HG03520 (cell line): ENCODE measurements around the gene PTPRS.
"Not testable (repeated sequence)": the region's sequence is repeated elsewhere in the genome, so short reads cannot be mapped to it uniquely, and the experiment has no call there.

Source experiments
- ATAC-seq: cut with Tn5 transposase; IDR thresholded peaks from one replicate; pipeline ENCODE4 v1.9.1; 2021; ENCODE audit warnings: mild to moderate bottlenecking, moderate library complexity; ENCODE audit not compliant: unreplicated experiment

PTPRS gene

DNA sequence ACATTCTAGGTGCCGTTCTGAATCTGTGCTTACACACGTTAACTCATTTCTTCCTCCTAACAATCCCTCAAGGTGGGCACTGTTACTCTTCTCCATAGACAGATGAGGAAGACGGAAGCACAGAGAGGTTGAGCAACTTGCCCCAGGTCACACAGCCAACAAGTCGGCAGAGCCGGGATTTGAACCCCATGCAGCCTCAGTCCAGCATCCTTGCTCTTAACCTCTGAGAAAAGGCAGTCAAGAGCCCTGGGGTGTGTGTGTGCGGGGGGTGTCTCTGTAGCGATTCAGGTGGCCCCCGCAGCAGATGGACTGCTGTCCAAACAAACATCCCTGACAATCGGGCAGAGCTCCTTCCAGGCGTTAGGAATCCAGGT, 6.3 kb downstream of the PTPRS start:
- no peak for ATAC-seq

GRCh38 chr19:5333581-5334365, 6.8 kb downstream of the PTPRS start:
- ATAC-seq = no peak

GRCh38 chr19:5332501-5332900, 8.1 kb downstream of the PTPRS start:
- ATAC-seq = no peak

DNA sequence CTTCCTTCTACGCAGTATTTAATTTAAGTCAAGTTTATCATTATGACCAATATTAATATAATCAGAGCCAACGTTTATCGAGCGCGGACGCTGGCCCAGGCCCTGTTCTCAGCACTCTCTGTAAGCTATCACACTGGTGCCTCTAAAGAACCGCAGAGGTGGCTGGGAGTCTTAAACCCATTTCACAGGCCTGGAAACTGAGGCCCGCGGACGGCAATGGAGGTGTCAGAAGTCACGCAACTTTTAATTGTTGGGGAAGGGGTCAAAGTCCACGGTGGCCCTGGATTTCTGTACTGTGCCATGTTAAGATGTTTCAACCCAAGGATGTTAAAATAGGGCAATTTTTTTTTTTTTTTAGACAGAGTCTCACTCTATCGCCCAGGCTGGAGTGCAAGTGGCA, 8.8 kb downstream of the PTPRS start:
- no peak for ATAC-seq

DNA sequence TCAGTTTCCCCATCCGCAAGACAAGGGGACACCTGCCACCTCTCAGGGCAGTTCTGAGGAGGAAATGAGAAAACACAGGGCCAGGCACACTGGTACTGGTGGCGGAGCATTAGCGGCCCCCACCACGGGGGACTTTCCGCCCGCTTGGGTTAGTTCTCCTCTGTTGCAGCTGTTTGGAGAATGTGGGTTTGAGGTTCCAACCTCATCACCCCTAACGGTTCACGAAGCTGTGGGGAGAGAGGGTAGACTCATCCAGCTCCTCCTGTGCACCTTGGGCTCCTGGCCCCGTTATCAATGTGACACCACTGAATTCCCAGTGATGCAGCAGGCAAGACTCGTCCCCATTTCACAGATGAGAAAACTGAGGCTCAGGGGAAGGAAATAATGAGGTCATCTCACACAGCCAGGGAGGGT, 10.3 kb downstream of the PTPRS start:
- ATAC-seq = no peak

DNA sequence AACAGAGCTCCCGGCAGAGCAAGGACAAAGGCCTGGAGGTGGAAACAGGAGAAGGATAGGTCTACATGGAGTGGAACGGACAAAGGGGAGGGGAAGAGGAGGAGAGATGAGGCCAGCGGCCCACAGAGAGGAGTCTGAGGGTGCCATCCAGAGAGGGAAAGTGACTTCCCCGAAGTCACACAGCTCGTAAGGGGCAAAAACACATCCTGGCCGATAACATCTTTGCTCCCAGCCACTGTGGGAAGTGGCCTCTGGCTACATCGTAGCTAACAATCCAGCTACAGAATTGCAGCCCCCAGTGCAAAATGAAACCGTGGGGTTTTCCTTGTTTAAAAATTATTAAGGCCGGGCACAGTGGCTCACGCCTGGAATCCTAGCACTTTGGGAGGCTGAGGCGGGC, 11.5 kb downstream of the PTPRS start:
- ATAC-seq = no peak

DNA sequence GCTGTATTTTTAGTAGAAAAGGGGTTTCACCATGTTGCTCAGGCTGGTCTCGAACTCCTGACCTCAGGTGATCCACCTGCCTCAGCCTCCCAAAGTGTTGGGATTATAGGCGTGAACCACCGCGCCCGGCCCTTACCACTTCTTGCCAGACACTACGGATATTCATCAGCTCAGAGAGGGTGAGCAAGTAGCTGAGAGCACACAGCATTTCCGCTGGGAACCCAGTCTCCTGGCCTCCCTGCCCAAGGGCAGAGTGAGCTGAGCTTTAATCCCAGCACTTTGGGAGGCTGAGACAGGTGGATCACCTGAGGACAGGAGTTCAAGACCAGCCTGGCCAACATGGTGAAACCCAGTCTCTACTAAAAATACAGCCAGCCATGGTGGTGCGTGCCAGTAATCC, 12.2 kb downstream of the PTPRS start:
- ATAC-seq = not testable (repeated sequence)

DNA sequence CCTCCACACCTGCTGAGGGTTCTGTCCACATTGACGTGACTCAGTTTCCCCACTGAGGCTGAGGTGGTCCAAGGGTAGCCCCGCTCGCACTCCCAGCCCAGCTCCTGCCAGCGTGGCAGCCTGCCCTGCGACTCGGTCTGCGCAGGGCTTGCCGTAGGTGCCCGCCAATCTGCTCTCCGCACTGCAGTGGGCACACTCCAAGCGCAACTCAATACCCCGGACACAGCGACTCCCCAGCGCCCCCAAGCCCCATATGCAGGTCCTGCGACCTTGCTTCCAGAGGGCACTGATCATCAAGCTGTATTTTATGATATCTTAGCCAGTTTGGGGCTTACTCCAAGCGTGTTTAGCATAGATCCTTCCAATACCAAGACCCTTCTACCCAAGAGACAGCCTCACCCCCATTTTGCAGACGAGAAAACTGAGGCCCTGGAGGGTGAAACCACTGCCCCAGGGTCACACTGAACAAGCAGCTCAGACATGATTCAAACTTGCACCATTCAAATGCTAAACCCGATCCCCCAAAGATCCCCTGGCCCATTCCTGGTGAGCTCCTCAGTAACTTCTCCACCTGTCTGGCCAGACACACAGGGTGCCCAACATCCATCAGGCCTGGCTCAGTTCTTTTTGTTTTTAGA, 13.5 kb downstream of the PTPRS start:
- ATAC-seq = no peak

- ATAC-seq = no peak
These were observed 14.1 kb downstream of the PTPRS start for GRCh38 chr19:5326545-5326944.

GRCh38 chr19:5324947-5325346, 15.7 kb downstream of the PTPRS start:
- ATAC-seq = no peak

- no peak for ATAC-seq
These were observed 17.2 kb downstream of the PTPRS start for GRCh38 chr19:5323475-5323811.

GRCh38 chr19:5321851-5322681, 18.5 kb downstream of the PTPRS start:
- peak; percentile 60 for ATAC-seq

GRCh38 chr19:5321066-5321642, 19.5 kb downstream of the PTPRS start:
- no peak for ATAC-seq

DNA sequence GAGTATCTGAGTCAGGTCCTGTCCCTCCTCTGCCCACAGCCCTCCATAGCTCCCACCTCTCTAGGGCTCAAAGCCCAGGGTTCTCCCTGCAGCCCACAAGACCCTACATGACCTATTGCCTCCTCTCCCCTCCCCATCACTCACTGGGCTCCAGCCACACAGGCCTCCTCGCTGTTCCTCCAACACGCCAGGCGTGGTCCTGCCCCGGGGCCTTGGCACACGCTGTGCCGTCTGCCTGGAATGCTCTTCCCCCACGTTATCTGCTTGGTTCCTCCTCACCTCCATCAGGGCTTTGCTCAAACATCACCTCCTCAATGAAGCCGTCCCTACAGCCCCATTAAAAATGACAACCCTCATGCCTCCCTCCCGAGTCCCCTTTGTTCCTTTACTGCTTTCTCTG, 21.1 kb downstream of the PTPRS start:
- no peak for ATAC-seq

DNA sequence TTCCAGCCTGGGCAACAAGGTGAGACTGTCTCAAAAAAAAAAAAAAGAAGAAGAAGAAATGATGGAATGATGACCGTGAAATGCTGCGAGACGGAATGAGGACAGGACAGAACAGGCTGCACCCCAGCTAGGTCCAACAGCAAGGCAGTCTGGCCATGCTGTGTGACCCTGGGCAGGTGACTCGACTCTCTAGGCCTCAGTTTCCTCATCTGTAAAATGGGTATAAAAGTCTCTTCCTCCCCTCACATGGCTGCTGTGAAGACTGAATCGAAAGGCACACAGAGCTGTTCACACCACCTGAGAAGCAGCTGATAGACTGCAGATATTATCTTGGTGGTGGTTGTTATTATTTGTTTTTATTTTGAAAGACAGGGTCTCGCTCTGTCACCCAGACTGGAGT, 22.3 kb downstream of the PTPRS start:
- no peak for ATAC-seq

- ATAC-seq = no peak
These were observed 23.3 kb downstream of the PTPRS start for GRCh38 chr19:5317321-5317720.

- ATAC-seq = no peak
These were observed 24.5 kb downstream of the PTPRS start for GRCh38 chr19:5316138-5316537.

DNA sequence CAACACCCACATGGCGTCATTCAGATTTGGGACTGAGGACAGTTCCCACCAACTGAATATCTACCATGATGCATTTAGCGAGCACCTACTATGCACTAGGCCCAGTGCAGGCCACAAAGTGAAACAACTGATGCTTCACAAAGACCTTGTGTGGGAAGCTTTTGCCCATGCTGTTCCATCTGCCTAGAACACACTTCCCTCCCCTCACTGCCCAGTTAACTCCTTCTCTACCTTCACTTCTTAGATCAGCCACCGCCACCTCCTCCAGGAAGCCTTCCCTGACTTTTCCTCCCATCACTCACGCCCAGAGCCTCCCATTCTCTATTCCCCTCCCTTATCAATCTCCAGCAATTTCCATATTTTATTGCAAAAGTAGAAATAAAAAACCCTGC, 25.7 kb downstream of the PTPRS start:
- no peak for ATAC-seq

GRCh38 chr19:5314012-5314906, 26.4 kb downstream of the PTPRS start:
- ATAC-seq = no peak

- no peak for ATAC-seq
These were observed 27.3 kb downstream of the PTPRS start for GRCh38 chr19:5313307-5313706.

GRCh38 chr19:5312058-5312457, 28.6 kb downstream of the PTPRS start:
- no peak for ATAC-seq
